Nephron progenitor cell (in vitro differentiated cells): Measurements from ENCODE around the gene A2ML1.
"Not testable (repeated sequence)": the region's sequence is repeated elsewhere in the genome, so short reads cannot be mapped to it uniquely, and the experiment has no call there.

Experiments used
- DNase-seq: peaks from one replicate; pipeline ENCODE4 v3.0.0; 2021
- H3K27ac Mint-ChIP-seq: 2 replicates; pipeline ENCODE4 v1.8.0; 2021; ENCODE audit warnings: mild to moderate bottlenecking, moderate library complexity, mixed read lengths
- H3K27me3 Mint-ChIP-seq: 2 replicates; pipeline ENCODE4 v1.8.0; 2021; ENCODE audit warnings: mild to moderate bottlenecking, low read depth, mixed read lengths; ENCODE audit not compliant: poor library complexity
- H3K36me3 Mint-ChIP-seq: 2 replicates; pipeline ENCODE4 v1.8.0; 2021; ENCODE audit warnings: low read depth, mixed read lengths
- H3K4me1 Mint-ChIP-seq: 2 replicates; pipeline ENCODE4 v1.8.0; 2021; ENCODE audit warnings: mixed read lengths
- H3K4me3 Mint-ChIP-seq: 2 replicates; pipeline ENCODE4 v1.8.0; 2021; ENCODE audit warnings: mild to moderate bottlenecking, moderate library complexity, mixed read lengths
- H3K9me3 Mint-ChIP-seq: 2 replicates; pipeline ENCODE4 v1.8.0; 2021; ENCODE audit warnings: mild to moderate bottlenecking, moderate library complexity, mixed read lengths
- TF ChIP-seq, protein P1 (sequence below): fragments of 200-600 bp; sonication (generic); IDR thresholded peaks from 2 replicates; pipeline ENCODE4 v1.5.0; 2021; ENCODE audit warnings: antibody characterized with exemption

The A2ML1 gene

DNA sequence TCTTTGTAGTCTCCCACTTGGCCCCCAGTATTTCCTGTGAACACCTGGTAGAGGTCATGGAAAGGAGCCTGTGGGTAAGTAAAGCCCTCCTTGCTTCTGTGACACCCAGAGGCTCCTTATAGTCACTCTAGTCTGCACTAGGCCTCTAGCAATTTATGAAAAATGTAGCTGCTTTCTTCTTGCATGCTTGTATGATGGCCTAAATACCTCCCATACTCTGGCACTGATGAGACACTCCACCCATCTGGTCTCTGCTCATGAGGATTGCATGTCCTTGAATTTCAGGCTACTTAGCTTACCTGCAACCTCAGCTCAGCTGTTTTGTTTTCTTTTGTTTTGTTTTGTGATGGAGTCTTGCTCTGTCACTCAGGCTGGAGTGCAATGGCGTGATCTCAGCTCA is 4.6 kb upstream of the A2ML1 start:
- Mint-ChIP-seq H3K27ac (no peak overlapping the region), H3K27me3 (peaks cover 21% of the 10 kb centered on the region), H3K9me3 (no peaks in the 10 kb centered on the region), H3K36me3 (no peaks in the 10 kb centered on the region), H3K4me1 (no peaks in the 10 kb centered on the region), H3K4me3 (no peak overlapping the region)
- no peak for DNase-seq
- TF ChIP-seq, protein P1, sequence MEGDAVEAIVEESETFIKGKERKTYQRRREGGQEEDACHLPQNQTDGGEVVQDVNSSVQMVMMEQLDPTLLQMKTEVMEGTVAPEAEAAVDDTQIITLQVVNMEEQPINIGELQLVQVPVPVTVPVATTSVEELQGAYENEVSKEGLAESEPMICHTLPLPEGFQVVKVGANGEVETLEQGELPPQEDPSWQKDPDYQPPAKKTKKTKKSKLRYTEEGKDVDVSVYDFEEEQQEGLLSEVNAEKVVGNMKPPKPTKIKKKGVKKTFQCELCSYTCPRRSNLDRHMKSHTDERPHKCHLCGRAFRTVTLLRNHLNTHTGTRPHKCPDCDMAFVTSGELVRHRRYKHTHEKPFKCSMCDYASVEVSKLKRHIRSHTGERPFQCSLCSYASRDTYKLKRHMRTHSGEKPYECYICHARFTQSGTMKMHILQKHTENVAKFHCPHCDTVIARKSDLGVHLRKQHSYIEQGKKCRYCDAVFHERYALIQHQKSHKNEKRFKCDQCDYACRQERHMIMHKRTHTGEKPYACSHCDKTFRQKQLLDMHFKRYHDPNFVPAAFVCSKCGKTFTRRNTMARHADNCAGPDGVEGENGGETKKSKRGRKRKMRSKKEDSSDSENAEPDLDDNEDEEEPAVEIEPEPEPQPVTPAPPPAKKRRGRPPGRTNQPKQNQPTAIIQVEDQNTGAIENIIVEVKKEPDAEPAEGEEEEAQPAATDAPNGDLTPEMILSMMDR = no peak

DNA sequence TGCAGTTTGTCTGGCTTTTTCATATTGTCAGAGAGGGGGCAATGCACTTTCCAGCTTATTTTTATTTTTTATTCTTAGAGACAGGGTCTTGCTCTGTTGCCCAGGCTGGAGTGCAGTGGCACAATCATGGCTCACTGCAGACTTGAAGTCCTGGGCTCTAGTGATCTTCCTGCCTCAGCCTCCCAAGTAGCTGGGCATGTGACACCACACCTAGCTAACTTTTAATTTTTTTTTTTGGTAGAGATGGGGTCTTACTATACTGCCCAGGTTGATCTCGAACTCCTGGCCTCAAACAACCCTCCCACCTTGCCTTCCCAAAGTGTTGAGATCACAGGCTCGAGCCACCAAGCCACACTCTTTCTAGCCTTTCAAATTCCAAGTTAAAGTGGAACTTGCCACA is 3.9 kb upstream of the A2ML1 start:
- Mint-ChIP-seq H3K4me1 (peaks cover 4% of the 10 kb centered on the region), H3K4me3 (no peak overlapping the region), H3K27ac (no peak overlapping the region), H3K9me3 (no peaks in the 10 kb centered on the region), H3K27me3 (peaks cover 21% of the 10 kb centered on the region), H3K36me3 (no peaks in the 10 kb centered on the region)
- TF ChIP-seq, protein P1 = no peak
- DNase-seq = no peak

DNA sequence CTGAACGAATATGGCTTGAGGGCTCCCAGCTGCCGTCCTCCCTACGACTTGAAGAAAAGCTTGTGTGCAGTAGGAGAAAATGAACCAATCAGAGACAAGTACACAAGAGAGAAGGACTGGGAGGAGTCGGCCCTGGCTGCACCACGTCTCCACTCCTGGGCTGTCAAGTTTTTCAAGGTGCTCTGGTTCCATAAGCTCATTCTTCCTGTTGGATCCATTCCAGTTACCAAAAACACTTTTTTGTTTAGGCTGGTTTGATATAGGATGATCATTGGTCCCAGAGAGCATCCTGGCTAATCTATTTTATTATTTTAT is 2.8 kb upstream of the A2ML1 start:
- Mint-ChIP-seq H3K4me1 (peaks cover 7% of the 10 kb centered on the region), H3K9me3 (no peaks in the 10 kb centered on the region), H3K27ac (no peak overlapping the region), H3K4me3 (no peak overlapping the region), H3K36me3 (no peaks in the 10 kb centered on the region), H3K27me3 (peaks cover 21% of the 10 kb centered on the region)
- TF ChIP-seq, protein P1 = no peak
- no peak for DNase-seq

DNA sequence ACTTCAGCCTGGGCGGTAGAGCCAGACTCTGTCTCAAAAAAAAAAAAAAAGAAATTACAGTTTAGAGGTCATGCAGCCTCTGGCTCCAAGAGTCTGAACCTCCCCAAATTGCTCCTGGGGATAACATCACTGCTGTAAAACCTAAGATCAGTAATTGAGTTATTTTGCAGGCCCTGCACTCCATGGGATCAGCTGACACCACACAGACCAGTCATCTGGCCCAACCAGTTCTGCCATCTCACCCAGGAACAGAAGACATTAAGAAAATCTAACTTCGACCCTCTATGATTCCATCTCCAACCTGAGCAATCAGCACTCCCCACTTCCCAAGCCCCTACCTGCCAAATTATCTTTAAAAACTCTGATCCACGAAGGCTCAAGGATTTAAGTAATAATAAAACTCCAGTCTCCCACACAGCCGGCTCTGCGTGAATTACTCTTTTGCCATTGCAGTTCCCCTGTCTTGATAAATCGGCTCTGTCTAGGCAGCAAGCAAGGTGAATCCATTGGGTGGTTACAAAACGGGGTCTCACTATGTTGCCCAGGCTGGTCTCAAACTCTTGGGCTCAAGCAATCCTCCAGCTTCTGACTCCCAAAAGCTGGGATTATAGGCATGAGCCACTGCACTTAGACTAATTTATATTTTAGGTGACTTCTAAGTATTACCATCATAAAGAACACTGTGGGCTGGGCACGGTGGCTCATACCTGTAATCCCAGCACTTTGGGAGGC is 1.6 kb upstream of the A2ML1 start:
- H3K4me3 Mint-ChIP-seq, H3K9me3 Mint-ChIP-seq, H3K36me3 Mint-ChIP-seq, H3K27ac Mint-ChIP-seq, DNase-seq, H3K4me1 Mint-ChIP-seq: not testable (repeated sequence)
- peaks cover 17% of the 10 kb centered on the region for H3K27me3 Mint-ChIP-seq

DNA sequence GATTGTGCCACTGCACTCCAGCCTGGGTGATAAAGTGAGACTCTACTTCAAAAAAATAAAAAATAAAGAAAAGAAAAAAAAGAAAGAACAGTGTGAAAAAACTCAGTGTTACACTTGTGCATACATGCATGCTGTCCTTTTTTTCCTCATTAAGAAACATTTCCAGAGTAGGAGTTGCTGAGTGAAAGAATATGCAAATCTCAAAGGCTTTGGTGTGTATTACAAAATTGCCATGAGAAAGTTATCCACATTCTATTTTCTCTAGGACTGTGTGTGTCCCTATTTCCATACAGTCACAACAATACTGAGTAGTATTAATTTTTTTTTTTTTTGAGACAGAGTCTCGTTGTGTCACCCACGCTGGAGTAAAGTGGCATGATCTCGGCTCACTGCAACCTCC is 830 bp upstream of the A2ML1 start:
- Mint-ChIP-seq H3K4me3 (no peak overlapping the region), H3K27ac (no peak overlapping the region), H3K4me1 (peaks cover 7% of the 10 kb centered on the region), H3K27me3 (peaks cover 17% of the 10 kb centered on the region), H3K9me3 (peaks cover 15% of the 10 kb centered on the region), H3K36me3 (no peaks in the 10 kb centered on the region)
- no peak for DNase-seq
- TF ChIP-seq, protein P1 = no peak

DNA sequence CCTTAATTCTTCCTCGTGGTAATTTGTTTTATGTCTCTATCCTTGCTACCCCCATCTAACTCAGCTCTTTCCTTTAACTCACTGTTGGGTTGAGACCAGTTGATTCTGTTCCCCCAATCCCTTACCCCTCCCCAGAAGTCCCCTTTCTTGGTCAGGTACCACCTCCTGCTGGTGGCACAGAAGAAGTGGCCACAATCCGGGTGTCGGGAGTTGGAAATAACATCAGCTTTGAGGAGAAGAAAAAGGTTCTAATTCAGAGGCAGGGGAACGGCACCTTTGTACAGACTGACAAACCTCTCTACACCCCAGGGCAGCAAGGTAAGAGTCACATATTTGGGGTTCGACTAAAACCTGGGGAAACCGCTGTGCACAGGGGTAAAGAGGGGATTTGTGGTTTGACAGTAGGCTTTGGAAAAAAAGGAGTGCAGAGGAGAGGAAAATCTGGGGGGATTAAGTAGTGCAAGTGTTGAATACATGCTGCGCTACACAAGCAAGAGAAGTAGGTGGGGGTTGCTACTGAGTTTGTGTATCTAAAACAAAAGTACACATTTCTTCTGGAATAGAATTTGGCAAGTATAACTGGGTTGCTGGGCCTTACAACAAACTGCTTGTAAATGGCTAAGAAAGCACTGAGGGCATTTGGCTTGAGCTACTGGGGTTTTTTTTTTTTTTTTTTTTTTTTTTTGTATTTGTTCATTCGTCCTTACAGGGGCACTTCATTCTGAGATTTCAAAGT is 1.3 kb downstream of the A2ML1 start:
- Mint-ChIP-seq H3K27me3 (peaks cover 21% of the 10 kb centered on the region), H3K9me3 (peaks cover 26% of the 10 kb centered on the region), H3K27ac (peak overlapping the region; percentile 0), H3K4me1 (peaks cover 8% of the 10 kb centered on the region), H3K36me3 (no peaks in the 10 kb centered on the region), H3K4me3 (no peak overlapping the region)
- peak; percentile 37 for DNase-seq
- TF ChIP-seq, protein P1 = peak; percentile 53
